EH (cell line): Measurements from ENCODE around the gene IL36RN.
A peak's percentile ranks its signal among the peaks of the same experiment; 100 is the strongest.

Experiments used
- DNase-seq: peaks from one replicate; pipeline ENCODE4 v3.0.0-alpha.2; 2015; ENCODE audit warnings: low read depth

IL36RN gene

DNA sequence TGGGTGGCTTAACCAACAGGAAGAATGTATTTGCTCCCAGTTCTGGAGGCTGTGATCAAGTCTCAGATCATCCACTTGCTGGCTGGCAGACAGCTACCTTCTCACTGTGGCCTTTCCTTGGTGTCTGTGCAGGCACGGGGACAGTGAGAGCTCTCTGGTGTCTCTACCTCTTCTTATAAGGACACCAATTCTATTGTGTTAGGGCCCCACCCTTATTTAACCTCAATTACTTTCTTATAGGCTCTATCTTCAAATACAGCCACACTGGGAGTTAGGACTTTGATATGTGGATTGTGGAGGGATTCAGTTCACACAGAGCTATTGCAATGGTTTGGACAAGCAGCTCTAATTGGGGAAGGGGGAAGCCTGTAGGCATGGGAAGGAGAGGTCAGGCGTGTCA, 43.1 kb downstream of the IL36RN start:
- DNase-seq, result no peak

DNA sequence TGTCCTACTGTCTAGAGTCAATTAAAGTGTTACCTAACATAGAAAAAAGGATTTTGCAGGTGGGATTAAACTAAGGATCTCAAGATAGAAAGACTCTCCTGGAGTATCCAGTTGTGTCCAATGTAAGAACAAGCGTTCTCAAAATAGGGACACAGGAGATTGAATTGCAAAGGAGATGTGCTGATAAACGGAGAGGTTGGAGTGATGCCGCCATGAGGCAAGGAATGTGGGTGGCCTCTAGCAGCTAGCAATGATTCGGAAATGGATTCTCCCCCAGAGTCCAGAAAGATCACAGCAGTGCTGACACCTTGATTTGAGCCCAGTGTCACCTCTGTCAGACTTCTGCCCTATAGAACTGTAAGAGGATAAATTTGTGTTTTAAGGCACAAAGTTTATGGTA, 44.3 kb downstream of the IL36RN start:
- no peak for DNase-seq

DNA sequence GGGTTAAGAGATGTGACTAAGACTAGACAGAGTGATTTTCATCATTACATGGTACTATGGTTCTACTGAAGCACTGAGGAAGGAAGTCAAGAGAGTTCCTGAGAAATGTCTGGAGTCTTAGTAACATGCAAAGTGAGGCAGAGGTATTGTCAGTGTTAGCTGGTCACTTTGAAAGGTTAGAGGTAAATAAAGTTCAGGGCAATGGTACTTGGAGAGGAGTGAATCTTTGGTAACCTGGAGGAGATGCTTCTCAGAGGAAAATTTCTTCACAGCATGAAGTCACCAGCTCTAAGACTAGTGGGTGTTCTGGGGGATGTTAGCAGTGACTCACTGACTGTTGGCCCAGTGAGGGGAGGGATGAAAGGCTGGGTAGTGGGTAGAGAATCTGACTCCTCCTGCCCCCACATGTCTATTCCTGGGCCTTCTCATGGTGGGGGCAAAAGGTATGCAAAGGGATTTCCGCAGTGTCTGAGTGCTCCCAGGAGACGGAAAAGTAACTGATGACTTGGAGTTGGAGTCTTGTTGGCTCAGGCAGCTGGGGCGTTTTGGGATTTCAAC, 45.1 kb downstream of the IL36RN start:
- no peak for DNase-seq

DNA sequence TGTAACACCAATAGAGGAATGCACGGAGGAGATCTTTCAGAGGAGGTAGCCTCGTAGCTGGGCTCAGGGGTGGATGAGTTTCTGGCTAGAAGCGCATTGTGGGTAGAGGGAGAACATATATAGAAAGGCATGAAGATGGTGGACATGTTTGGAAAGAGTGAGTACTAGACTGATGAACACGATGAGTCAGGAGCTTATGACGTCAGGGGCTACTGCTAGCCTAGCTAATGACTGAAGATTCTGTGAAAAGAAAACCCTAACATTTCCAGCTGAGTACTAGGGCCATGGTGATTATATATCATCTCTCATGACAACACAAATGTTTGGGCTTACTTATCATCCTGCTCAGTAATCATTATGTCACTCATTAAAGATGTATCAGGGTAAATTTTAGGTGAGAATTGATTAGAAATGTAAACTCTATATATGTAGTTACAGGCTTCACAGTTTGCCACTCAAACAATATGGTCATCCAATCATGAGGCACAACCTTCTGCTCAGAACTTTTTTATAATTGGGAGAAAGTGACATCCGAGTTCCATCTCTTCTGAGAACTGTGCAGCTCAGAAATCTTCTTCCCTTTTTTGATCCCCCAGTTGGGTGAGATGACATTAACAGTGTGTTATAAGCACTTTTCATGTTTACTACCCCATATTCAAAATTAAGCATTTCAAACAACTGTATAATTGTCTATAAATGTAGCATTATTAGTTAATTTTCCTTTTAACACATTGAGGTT, 46.2 kb downstream of the IL36RN start:
- DNase-seq, result peak; percentile 60

DNA sequence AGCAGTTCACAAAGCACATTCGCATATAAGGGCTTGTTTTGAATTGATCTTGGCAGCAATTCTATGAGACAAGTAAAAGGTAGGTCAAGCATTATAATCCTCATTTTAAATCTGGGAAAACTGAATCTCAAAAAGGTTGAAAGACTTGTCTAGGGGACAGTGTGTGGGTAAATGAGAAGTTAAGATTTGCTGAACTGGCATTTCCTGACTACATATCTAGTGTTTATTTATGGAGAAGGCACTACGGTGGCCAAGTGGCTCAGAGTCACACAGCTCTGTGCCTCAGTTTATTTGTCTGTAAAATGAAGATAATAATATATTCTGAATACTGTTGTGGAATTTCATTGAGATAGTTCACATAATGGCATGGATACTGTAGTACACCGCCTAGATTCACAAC, 52.1 kb downstream of the IL36RN start:
- no peak for DNase-seq

DNA sequence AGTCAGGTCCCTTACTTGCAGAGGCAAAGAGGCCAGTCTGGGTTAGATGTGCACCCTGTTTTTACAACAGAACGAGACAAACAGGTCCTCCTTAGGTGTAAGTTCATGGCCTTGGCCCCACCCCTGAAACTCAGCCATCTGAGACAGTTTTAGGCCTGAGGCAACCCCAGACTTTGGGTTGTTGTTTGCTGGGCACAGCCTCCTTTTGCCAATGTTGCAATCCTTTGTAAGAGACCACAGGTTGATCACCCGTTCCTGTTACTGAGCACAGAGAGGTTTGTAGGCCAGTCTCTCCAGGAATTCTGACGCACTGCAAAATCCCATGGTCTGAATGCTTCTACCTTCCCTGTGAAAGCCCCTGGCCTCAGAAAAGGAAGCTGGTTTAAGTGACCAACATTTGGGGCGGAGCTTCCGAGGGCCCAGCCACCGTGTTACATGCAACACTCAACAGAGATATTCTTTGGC, 52.9 kb downstream of the IL36RN start:
- DNase-seq, result no peak

DNA sequence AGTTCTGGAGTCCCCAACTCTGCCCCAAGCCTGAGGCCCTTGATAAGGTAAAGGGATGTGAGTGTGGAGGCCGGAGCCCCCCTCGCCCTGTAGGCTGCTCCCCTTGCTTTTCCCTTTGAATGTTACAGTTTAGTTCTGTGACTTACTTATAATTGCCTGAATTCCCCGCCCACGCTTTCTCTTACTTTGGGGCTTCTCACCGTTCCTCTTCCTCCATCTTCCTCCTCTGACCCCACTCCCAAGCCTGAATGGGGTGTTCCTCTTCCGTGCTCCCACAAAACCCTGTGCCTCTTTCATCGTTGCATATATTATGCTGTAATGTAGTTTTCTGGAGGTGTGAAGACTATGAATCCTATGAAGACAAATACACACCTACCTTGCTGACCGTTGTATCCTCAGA, 53.4 kb downstream of the IL36RN start:
- DNase-seq, result no peak

DNA sequence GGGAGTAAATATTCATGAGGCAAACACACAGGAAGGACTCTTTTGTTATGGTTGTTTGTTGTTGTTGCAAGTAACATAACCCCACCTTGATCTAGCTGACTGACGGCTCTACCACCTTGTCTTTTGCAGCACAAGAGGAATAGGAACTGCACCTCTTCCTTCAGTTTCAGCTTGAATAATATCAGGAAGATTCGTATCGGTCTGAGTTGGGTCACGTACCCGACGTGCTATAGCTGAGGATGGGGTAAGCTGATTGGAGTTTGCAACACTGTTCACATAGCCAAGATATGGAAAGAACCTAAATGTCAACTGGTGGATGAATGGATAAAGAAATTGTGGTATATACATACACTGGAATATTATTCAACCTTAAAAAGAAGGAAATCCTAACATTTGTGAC, 53.9 kb downstream of the IL36RN start:
- DNase-seq, result no peak

DNA sequence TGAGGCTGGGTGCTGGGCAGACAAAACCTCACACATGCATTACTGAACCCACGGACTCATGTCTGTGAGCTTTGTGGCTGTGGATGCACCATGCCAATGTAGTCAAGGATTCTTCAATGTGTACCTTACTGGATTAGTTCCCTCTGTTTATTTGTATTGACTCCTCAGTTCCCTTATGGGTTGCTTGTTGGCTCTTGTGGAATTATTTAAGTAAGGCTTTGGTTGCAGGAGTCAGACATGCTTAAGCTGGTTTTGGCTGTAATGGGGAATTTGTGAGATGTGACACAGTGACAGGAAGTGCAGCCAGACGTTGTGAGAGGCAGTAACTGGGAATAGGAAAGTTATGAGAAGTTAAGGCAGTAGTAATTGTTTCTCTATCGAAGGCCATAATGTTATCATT, 54.8 kb downstream of the IL36RN start:
- DNase-seq, result peak; percentile 11
